K562 (cell line): ENCODE data around the gene TGDS. TPM values are rescaled to one million over a fixed set of nuclear protein-coding genes. Genes with fewer than 3 reads are reported as not detected.

ENCODE experiments used
- ATF1 ChIP-seq, 2 experiments: fragments of 450-650 bp in 1 of 2; IDR thresholded peaks; 2 replicates each; pipeline ENCODE4 v1.6.1; 2016; ENCODE audit warnings: missing compliant biosample characterization in 1 of 2, missing genetic modification characterization in 1 of 2
- ATF2 ChIP-seq: sonication (generic); formaldehyde crosslinking; IDR thresholded peaks from 2 replicates; pipeline ENCODE4 v1.8.1; 2022; ENCODE audit warnings: missing genetic modification reagents
- CBX2 ChIP-seq: fragments of 200-600 bp; sonication (generic); IDR thresholded peaks from one replicate; pipeline ENCODE4 v1.6.1; 2012; ENCODE audit warnings: mild to moderate bottlenecking, low read length, inconsistent platforms; ENCODE audit not compliant: insufficient read depth, poor library complexity, severe bottlenecking
- NCOA4 ChIP-seq: fragments of 450-650 bp; IDR thresholded peaks from 2 replicates; pipeline ENCODE4 v1.6.1; 2018; ENCODE audit warnings: mild to moderate bottlenecking; ENCODE audit not compliant: partially characterized antibody
- NFATC3 ChIP-seq: fragments of 450-650 bp; IDR thresholded peaks from 2 replicates; pipeline ENCODE4 v1.6.1; 2017; ENCODE audit warnings: mild to moderate bottlenecking
- NRF1 ChIP-seq, 2 experiments: fragments of 450-650 bp; IDR thresholded peaks in 1 of 2; conservative IDR thresholded peaks in 1 of 2; 2 replicates each; pipeline ENCODE4 v1.6.1; 2014; ENCODE audit warnings: mild to moderate bottlenecking in 2 of 2
- POLR3G ChIP-seq: IDR thresholded peaks from 2 replicates; pipeline ENCODE4 v1.6.1; 2011; ENCODE audit not compliant: insufficient read length, insufficient replicate concordance; ENCODE audit errors: extremely low read depth
- RBM17 ChIP-seq: fragments of 200-400 bp; formaldehyde crosslinking; IDR thresholded peaks from 2 replicates; pipeline ENCODE4 v1.6.1; 2017; ENCODE audit warnings: low read depth, mild to moderate bottlenecking, low read length, borderline replicate concordance
- RBM34 ChIP-seq: fragments of 200-400 bp; formaldehyde crosslinking; IDR thresholded peaks from 2 replicates; pipeline ENCODE4 v1.6.1; 2018; ENCODE audit warnings: low read length, borderline replicate concordance; ENCODE audit not compliant: insufficient read depth
- RHOXF2B ChIP-seq: fragments of 250-450 bp; sonication (Bioruptor Pico); conservative IDR thresholded peaks from 2 replicates; pipeline ENCODE4 v1.5.1; 2021
- RNF219 ChIP-seq: fragments of 250-450 bp; sonication (Bioruptor Pico); IDR thresholded peaks from 2 replicates; pipeline ENCODE4 v1.5.0; 2022; ENCODE audit warnings: mild to moderate bottlenecking
- ZC3H11A ChIP-seq: IDR thresholded peaks from 2 replicates; pipeline ENCODE4 v1.6.1; 2012; ENCODE audit warnings: low read depth, low read length, improper control_type of control experiment
- ZNF124 ChIP-seq: sonication (generic); formaldehyde crosslinking; IDR thresholded peaks from 2 replicates; pipeline ENCODE4 v1.8.1; 2022; ENCODE audit warnings: missing genetic modification reagents
- ZNF146 ChIP-seq: IDR thresholded peaks from one replicate; pipeline ENCODE4 v1.6.1; 2018; ENCODE audit warnings: missing compliant biosample characterization; ENCODE audit not compliant: unreplicated experiment
- ZNF696 ChIP-seq: fragments of 250-450 bp; sonication (Bioruptor Pico); conservative IDR thresholded peaks from 2 replicates; pipeline ENCODE4 v1.4.0; 2020; ENCODE audit warnings: mild to moderate bottlenecking, moderate library complexity
- ZZZ3 ChIP-seq: fragments of 450-650 bp; IDR thresholded peaks from 2 replicates; pipeline ENCODE4 v1.6.1; 2016; ENCODE audit warnings: antibody characterized with exemption, mild to moderate bottlenecking, moderate library complexity
- polyA plus RNA-seq, 8 experiments: library from polyadenylated mRNA; depleted of rRNA in 4 of 8; stranded (reverse) in 5 of 8; unstranded in 3 of 8; fragments of >200 nt; fragmentation: Nextera tagmentation in 2 of 8; fragmentation: Illumina TruSeq in 1 of 8; extraction: Ambion mirVana in 2 of 8; extraction: Trizol in 1 of 8; gene quantifications; 2 replicates each; pipeline versions ENCODE4 v1.2.1 to v1.2.3, GENCODE V29; 2011 to 2014; ENCODE audit warnings: inconsistent platforms in 1 of 8, missing spikeins in 1 of 8
- total RNA-seq, 7 experiments: library from RNA; depleted of rRNA in 6 of 7; stranded (reverse); fragments of >200 nt in 6 of 7; fragmentation: Illumina TruSeq in 2 of 7; extraction: Trizol in 2 of 7; gene quantifications; 2 replicates each; pipeline versions ENCODE4 v1.2.1 to v1.2.3, GENCODE V29; 2011 to 2021; ENCODE audit warnings: low replicate concordance in 1 of 7
- TF ChIP-seq, protein P1 (sequence below): sonication (generic); formaldehyde crosslinking; IDR thresholded peaks from 2 replicates; pipeline ENCODE4 v1.9.0; 2022; ENCODE audit warnings: mild to moderate bottlenecking, missing genetic modification reagents
- TF ChIP-seq, protein P2 (sequence below): fragments of 450-650 bp; conservative IDR thresholded peaks from 2 replicates; pipeline ENCODE4 v1.6.1; 2016; ENCODE audit warnings: missing genetic modification characterization, low read depth, mild to moderate bottlenecking, missing compliant biosample characterization, moderate library complexity

Gene TGDS
- total and polyA plus RNA-seq, 9 of the 15 experiments (the other 6 are each of a cell fraction or from before 2014, with no cell fraction given) = 9.9 to 43.7 (median 21.4) TPM

DNA sequence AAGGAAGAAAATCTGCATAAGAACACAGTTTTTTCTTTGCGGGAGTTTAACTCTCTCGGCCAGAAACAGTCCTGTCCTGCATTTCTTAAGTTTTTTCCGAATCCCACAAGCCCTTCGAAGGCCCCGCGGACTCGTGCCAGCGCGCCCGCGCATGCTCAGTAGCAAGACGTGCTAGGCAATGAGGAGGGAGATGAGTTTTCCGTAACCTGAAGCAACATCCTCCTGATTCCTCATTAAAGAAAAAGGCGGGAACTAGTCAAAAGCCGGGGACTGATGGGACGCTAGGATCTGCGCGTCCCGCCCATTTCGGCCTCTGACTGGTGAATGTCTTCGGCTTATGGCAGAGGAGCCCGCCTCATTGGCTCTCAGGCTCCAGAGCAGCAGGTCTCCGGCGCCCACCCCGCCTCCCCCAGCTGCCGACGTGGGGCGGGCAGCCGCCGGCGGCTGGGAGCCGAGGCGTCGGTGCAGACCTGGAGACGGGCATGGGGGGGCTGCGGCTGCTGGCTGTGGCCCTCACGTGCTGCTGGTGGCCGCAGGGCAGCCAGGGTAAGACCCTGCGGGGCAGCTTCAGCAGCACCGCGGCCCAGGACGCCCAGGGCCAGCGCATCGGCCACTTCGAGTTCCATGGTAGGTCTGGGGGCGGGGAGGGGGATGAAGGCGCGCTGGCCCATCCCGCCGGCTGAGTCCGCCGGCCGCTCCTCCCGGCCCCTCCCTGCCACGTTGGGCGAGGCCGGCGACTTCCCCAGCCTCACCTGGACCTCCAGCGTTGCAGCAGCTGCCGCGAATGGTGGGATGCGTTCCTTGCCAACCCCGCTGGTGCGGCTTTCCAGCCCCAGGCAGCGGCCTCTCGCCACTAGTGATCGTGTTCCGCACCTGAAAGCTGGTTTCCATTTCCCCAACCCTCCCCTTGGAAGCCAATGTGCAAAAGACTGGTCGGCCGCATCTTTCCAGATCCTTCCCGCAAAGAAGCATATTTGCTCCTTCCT lies 5.8 kb upstream of the TGDS start, which contains the start of gene GPR180 (continued):
- TF ChIP-seq RNF219 (CRISPR knock-in tag) (no peak), ZNF124 (no peak), POLR3G (no peak), RHOXF2B (CRISPR knock-in tag) (no peak), CBX2 (no peak), NCOA4 (no peak), ATF1 (CRISPR knock-in tag; IDR thresholded peaks at IDR 0.05) (no peak), ATF1 (tag; IDR thresholded peaks at IDR 0.05) (peak; percentile 83), NFATC3 (no peak), ATF2 (CRISPR knock-in tag) (no peak), ZNF146 (CRISPR knock-in tag) (no peak), RBM34 (no peak), ZZZ3 (no peak), ZNF696 (CRISPR knock-in tag) (no peak), NRF1 (conservative IDR thresholded peaks at IDR 0.05 in 1 of 2, IDR thresholded peaks at IDR 0.05 in 1 of 2) (peak; percentile 94 to 95), ZC3H11A (no peak), RBM17 (no peak)
- TF ChIP-seq, protein P1, sequence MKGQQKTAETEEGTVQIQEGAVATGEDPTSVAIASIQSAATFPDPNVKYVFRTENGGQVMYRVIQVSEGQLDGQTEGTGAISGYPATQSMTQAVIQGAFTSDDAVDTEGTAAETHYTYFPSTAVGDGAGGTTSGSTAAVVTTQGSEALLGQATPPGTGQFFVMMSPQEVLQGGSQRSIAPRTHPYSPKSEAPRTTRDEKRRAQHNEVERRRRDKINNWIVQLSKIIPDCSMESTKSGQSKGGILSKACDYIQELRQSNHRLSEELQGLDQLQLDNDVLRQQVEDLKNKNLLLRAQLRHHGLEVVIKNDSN (CRISPR knock-in tag) = peak; percentile 50; the same call in 1 of the 2 replicates
- TF ChIP-seq, protein P2, sequence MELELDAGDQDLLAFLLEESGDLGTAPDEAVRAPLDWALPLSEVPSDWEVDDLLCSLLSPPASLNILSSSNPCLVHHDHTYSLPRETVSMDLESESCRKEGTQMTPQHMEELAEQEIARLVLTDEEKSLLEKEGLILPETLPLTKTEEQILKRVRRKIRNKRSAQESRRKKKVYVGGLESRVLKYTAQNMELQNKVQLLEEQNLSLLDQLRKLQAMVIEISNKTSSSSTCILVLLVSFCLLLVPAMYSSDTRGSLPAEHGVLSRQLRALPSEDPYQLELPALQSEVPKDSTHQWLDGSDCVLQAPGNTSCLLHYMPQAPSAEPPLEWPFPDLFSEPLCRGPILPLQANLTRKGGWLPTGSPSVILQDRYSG (tag) = no peak
